ENCODE data around the gene IP6K2. TPM values are rescaled to one million over a fixed set of nuclear protein-coding genes. Genes with fewer than 3 reads are reported as not detected.
"Not testable (repeated sequence)": the region's sequence is repeated elsewhere in the genome, so short reads cannot be mapped to it uniquely, and the experiment has no call there.

IP6K2 gene, protein sequence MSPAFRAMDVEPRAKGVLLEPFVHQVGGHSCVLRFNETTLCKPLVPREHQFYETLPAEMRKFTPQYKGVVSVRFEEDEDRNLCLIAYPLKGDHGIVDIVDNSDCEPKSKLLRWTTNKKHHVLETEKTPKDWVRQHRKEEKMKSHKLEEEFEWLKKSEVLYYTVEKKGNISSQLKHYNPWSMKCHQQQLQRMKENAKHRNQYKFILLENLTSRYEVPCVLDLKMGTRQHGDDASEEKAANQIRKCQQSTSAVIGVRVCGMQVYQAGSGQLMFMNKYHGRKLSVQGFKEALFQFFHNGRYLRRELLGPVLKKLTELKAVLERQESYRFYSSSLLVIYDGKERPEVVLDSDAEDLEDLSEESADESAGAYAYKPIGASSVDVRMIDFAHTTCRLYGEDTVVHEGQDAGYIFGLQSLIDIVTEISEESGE
- 85.4 TPM for polyA plus RNA-seq (ENCODE audit: insufficient read length)

DNA sequence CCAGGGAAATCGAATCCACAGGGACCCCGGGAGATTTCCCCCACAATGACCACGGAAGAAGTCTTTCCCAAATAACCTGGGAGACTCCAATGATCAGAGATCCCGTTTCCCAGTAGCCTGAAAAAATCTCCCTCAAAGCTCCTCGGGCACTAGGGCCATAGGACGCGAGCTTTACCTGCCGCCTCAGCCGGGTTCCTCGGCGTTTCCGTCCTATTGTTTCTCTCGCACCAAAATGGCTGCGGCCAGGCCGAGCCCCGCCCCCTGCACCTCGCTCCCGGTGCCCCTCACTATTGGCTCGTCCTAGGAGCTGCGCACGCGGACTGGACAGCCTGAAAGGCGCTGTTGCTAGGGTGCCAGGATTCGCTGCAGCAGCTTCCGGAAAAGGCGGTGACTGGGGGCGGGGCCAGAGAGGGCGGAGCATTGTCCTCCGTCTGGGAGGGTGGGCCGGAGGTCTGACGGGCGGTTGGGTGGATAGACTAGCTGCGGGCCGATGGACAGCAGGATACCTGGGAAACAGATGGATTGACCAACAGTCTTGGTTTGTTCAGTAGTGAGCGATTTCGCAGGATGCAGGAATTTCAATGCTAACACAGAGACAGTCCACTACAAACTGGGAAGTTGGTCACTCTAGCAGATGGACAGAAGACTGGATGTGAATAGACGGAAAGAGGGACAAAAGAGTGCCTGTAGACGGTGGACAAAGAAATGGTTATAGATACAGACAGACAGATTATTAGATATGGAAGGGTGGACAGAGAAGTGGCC, at the start of gene IP6K2:
Gene IP6K2, minus strand, starts transcription at position 240 of the 765 bp plus-strand sequence. CDS start 21,930 bp downstream, outside the sequence.
- DNase-seq, result peak; percentile 99

DNA sequence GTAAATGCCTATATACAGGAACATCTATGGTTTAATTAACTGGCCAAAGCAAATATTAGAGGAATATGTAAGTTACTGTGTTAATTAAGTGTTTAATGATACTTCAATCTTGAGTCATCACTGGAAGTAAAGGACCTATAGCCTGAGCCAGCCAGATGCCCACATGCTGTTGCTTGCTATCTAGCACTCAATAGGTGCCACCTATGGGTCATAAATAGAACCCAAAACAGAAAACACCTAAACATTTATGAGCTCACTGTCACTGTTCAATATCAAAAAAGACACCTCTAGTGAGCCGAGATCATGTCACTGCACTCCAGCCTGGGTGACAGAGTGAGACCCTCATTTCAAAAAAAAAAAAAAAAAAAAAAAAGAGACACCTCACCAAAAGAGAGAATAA, 48.4 kb upstream of the IP6K2 start:
- DNase-seq, result no peak

DNA sequence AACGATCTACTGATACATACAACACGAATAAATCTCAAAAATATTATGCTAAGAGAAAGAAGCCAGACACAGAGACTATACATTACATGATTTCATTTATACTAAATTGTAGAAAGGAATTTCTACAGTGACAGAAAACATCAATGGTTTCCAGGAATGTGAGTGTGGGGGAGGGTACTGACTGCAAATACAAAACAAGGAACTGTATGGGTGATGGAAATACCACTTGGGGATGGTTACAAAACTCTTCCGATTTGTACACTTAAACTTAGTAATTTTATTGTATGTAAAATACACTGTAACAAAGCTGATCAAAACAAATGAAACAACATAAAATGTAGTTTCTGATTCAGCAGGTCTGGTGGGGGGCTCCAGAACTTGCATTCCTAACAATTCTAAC, 45.8 kb upstream of the IP6K2 start:
- DNase-seq, result no peak

DNA sequence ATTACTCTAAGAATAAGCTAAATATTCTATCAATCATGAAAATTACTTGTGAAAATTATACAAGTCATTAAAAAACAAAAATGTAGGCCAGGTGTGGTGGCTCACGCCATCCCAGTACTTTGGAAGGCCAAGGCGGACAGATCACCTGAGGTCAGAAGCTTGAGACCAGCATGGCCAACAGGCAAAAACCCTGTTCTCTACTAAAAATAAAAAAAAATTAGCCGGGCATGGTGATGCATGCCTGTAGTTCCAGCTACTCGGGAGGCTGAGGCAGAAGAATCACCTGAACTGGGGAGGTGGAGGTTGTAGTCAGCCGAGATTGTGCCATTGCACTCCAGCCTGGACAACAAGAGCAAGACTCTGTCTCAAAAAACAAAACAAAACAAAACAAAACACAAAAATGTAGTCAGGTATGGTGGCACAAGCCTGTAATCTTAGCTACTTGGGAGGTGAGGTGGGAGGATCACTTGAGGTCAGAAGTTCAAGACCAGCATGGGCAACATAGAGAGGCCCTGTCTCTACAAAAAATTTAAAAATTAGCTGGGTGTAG, 43.0 kb upstream of the IP6K2 start:
- not testable (repeated sequence) for DNase-seq

DNA sequence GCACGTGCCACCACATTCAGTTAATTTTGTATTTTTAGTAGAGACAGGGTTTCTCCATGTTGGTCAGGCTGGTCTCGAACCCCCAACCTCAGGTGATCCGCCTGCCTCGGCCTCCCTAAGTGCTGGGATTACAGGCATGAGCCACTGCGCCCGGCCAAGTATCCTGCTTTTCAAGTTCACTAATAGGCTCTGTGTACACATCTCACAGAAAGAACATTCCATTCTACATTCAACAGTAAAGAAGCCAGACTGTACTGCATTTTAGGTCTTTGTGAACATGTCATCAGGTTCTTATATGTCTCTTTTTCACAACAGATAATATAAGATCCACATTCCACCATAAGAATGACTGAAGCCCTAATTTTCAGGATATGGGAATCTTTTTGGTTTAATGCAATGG, 42.5 kb upstream of the IP6K2 start:
- not testable (repeated sequence) for DNase-seq

DNA sequence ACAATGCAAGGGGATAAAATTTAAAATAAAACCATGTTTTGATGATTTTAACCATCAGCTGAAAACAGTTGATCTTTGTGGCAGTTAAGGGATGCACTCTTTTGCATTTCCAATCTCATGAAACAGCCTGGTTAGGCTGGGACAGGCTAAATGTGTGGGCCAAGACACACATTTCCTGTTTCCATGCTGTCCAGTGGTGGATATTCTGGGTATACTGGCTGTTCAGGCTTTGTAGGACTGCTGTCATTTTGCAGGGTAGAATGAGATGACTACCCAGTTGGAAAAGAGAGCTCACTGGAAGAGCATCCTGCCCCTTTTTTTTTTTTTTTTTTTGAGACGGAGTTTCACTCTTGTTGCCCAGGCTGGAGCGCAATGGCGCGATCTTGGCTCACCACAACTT, 42.0 kb upstream of the IP6K2 start:
- no peak for DNase-seq

DNA sequence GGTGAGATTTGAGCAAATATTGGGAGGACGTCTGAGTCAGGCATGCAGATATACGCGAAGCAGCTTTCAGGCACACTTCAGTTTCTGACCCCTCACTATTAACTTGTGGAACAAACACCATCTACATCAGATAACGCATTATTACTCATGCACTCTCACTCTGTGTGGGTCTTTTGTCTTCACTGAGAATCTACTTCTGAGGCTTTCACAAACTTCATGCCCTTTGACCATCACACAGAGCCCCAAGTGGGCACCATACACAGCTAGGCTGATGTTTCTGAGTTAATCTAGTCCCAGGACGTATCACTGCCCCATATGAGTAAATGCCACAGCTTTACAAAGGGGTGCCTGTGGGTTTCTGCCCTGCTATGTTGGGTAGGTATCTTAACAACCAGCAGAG, 39.6 kb upstream of the IP6K2 start:
- no peak for DNase-seq

DNA sequence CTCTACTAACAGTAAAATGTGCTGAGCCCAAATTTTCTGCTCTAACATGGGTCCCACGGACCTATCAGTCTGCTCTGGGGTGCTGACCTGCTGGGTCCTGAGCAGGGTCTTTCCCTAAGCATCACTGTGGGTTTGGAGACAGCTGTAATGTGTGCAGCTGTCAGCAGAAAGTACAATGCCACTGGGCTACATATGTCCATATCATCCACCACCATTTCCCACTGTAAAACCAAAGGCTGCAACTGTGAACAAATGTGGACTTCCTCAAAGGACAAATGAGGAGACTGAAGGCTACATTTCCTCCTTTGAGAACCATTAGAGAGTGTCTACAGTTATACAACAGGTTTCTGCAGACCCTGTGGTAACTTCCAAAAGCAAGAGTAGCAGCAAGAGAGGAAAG, 33.8 kb upstream of the IP6K2 start:
- no peak for DNase-seq

DNA sequence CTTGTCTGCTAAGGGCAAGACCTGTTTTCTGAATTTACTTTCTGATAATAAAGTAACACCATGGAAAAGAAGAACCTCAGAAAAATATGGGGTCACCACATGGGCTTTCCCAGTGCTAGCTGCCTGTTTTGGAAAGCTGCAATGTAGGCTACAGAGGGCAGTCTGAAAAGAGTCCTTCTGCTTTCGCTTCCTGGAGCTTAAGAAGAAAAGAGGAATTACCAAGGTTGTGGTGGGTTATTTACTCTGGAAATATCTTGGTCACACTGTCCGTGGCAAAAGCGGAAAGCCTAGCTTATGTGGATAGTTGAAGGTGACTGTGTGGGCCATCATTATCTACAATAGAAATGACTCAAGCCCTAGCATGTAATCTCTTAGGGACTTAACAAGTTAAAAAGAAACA, 31.7 kb upstream of the IP6K2 start:
- no peak for DNase-seq

DNA sequence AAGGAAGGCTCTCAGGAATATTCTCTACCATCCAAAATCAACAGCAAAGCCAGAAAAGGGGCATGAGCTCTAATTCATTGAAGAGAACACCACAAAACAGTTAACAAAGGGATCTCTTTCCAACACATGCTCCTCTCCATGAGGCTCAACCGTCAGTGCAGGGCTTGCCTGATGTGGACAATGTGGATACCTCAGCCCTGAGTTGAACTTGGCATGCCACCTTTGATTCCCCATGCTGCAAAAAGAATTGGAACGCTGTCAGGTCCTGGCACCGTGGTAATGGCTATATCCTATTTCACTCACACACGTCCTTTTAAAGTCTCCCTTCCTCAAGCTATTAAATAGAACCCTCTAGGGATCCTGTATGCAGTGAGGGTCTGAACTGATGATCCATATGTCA, 30.7 kb upstream of the IP6K2 start:
- no peak for DNase-seq

DNA sequence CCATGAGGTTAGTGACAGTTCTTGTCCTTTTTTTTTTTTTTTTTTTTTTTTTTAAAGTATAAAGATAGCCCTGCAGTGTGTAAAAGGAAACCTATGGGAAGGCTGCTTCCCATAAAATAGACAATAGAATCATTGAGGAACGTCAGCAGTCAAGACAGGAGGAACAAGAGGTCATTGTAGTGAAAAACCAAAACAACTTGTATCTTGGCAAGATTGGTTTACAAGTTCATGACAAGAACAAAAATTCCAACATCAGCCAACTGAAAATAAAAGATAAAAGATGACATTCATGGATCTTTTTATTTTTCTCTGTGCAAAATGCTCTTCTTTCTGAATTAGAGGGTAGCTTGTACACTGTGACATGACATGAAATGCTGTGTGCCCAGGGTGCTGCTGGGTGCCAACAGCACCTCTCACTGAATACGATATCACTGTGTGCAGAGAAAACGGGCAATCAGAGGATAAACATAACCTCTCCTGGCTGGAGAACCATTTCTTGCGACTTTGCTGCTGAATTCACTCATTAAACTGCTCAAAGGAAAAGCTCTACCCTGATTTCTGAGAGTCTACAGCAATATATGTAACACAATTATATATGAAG, 30.1 kb upstream of the IP6K2 start:
- DNase-seq, result no peak

DNA sequence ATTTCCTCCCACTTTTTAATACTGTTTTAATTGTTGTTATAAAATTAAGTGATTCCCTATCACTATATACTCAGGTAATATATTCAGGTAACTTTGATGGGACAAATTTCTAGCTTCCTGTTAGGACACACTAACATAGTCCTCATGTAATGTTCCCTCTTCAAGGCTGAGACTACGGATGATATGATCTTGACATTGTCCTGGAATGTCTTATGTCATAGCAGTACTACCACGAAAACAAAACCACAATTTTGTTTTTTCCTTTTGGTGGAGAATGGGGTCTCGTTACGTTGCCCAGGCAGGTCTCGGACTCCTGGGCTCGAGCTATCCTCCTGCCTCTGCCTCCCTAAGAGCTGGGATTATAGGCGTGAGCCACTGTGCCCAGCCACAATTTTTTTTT, 26.8 kb upstream of the IP6K2 start:
- no peak for DNase-seq

DNA sequence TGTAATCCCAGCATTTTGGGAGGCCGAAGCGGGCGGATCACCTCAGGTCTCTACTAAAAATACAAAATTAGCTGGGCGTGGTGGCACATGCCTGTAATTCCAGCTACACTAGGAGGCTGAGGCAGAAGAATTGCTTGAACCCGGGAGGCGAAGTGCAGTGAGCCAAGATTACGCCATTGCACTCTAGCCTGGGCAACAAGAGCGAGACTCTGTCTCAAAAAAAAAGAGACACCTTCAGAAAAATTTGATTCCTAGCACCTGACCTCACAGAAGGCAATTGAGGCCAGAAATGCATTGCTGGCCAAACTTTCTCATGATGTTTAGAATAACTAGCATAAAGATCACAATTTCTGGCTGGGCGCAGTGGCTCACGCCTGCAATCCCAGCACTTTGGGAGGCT, 24.2 kb upstream of the IP6K2 start:
- DNase-seq, result not testable (repeated sequence)

DNA sequence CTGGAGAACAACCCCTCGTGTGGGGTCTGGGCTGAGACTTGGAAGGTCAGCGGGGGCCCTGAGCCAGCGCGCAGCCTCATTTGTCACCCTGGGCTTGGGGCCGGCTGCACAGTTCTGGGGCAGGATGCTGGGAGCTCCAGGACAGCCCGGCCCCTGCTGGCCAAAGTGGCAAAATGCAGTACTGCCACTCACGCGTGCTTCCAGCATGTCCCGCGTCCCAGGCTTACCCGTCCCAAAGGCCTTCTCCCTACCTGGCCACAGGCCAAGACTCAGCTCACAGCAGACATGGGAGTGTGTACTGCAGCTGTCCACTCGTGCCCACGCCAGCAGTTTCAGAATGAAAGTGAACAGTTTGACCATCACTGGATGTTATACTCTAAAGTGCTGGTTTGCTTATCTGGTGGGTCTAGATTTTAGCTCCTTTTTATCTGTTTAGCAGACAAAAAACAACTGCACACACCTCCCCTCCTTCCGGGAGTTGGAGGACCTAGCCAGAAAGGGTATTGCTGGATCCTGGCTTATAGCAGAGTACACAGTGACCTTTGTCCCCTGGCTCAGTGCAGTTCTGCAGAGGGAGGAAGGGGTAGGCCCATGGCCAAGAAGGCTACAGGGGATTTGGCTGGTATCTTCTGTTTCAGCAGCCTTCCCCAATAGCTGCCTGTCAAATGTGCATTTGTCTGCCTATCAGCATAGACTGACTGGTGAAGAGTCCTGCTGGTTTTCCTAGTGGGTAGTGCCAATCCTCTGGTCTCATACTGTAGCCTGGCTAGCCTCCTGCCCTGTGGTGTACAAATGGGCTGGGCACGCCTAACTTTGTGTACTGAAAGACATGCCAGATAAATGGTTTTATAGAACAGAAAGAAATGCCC, 23.2 kb upstream of the IP6K2 start:
- peak; percentile 54 for DNase-seq

DNA sequence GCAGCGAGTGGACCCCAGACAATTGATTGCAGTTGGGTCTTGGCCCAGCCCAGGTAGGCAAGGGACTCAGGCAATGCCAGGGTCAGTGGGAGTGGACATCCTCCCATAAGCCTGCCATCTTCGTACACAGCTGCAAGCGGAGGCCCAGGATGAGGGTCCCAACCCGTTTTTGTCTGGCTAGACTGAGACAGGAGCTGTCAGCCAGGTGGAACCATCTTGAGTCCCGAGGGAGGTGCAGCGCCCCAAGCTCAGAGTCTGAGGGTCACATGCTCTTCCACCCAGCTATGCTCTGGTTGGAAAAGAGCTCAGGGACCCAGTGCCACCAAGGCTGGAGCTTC, 22.6 kb upstream of the IP6K2 start:
- no peak for DNase-seq

DNA sequence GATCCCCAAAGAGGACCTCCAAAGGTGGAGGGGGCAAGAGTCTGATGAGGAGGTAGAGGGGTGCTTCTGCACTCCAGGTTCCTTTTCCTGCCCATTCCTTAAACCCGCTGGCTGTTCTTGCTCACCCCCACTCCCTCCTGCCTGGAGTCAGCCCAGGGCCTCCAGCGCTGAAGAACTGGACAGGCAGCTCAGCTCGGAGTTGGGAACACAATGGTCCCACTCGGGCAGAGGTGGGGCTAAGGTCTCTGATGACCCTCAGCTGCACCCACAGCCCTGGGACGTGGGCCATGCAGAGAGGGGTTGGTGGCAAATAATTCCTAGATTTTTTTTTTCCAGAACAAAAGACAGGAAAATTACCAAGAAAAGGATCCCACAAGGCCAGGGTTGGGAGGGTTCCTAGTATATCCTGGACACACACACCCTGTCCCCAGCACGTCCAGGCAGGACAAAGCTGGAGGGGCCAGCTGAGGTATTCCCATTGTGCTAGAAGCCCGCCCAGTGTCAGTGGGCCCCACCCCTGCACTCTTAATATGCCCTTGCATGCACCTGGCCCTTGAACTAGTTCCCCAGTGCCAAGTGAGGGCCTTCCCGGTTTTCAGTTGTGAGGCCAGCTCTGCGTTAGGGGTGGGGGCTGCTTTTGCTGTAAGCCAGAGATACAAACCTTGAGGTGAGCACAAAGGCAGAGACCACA, 22.1 kb upstream of the IP6K2 start:
- no peak for DNase-seq

DNA sequence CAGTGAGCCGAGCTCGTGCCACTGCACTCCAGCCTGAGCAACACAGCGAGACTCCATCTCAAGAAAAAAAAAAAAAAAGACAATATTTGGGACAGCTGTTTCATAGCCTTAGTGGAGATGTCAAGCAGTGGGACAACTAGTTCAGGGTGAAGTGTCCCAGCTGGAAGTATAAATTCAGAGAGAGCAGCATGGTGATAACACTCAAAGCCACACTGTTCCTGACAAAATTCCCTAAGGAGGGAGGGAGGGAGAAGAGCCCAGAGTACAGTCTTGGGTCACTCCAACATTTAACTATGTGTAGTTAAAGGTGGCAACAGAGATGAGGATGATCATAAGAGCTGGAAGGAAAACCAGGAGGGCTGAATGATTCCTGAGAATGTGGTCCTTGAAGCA, 21.1 kb upstream of the IP6K2 start:
- no peak for DNase-seq

DNA sequence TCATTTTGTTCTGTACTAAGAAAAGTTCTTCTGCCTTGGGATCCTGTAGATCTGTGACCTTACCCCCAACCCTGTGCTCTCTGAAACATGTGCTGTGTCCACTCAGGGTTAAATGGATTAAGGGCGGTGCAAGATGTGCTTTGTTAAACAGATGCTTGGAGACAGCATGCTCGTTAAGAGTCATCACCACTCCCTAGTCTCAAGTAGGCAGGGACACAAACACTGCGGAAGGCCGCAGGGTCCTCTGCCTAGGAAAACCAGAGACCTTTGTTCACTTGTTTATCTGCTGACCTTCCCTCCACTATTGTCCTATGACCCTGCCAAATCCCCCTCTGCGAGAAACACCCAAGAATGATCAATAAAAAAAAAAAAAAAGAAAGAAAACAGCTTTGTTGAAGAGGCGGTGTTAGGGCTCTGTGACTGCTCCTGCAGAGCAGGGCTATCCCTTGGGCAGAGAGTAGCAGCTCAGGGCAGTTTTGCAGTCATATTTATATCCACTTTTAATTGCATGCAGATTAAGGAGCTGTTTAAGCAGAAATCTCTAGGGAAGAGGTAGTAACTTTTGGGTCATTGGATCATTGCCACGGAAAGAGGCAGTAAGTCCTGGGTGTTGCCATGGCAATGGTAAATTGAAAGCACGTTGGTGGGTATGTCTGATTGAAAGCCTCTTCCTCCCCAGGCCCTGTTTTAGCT, 18.2 kb upstream of the IP6K2 start:
- DNase-seq, result not testable (repeated sequence)

DNA sequence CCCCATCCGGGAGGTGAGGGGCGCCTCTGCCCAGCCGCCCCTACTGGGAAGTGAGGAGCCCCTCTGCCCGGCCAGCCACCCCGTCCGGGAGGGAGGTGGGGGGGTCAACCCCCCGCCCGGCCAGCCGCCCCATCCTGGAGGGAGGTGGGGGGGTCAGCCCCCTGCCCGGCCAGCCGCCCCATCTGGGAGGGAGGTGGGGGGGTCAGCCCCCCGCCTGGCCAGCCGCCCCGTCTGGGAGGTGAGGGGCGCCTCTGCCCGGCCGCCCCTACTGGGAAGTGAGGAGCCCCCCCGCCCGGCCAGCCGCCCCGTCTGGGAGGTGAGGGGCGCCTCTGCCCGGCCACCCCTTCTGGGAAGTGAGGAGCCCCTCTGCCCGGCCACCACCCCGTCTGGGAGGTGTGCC, 17.5 kb upstream of the IP6K2 start:
- DNase-seq, result not testable (repeated sequence)

DNA sequence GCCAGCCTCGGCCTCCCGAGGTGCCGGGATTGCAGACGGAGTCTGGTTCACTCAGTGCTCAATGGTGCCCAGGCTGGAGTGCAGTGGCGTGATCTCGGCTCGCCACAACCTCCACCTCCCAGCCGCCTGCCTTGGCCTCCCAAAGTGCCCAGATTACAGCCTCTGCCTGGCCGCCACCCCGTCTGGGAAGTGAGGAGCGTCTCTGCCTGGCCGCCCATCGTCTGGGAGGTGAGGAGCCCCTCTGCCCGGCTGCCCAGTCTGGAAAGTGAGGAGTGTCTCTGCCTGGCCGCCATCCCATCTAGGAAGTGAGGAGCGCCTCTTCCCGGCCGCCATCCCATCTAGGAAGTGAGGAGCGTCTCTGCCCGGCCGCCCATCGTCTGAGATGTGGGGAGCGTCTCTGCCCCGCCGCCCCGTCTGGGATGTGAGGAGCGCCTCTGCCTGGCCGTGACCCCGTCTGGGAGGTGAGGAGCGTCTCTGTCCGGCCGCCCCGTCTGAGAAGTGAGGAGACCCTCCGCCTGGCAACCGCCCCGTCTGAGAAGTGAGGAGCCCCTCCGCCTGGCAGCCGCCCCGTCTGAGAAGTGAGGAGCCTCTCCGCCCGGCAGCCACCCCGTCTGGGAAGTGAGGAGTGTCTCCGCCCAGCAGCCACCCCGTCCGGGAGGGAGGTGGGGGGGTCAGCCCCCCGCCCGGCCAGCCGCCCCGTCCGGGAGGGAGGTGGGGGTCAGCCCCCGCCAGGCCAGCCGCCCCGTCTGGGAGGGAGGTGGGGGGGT, 16.9 kb upstream of the IP6K2 start:
- DNase-seq, result not testable (repeated sequence)

All from hindlimb muscle (tissue), 1 donor.